22Rv1 (cell line): ENCODE data around the gene B3GNT4.

ENCODE experiments used
- H3K27ac ChIP-seq: fragments of 450-650 bp; 2 replicates; pipeline ENCODE4 v1.5.1; 2017
- CTCF ChIP-seq: fragments of 450-650 bp; IDR thresholded peaks from 2 replicates; pipeline ENCODE4 v1.5.1; 2017; ENCODE audit warnings: mild to moderate bottlenecking
- ZFX ChIP-seq: fragments of 450-650 bp; IDR thresholded peaks from 2 replicates; pipeline ENCODE4 v1.6.1; 2017; ENCODE audit warnings: antibody characterized with exemption, borderline replicate concordance

Gene B3GNT4

DNA sequence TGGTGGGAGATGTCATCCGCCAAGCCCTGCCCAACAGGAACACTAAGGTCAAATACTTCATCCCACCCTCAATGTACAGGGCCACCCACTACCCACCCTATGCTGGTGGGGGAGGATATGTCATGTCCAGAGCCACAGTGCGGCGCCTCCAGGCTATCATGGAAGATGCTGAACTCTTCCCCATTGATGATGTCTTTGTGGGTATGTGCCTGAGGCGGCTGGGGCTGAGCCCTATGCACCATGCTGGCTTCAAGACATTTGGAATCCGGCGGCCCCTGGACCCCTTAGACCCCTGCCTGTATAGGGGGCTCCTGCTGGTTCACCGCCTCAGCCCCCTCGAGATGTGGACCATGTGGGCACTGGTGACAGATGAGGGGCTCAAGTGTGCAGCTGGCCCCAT lies 3.5 kb downstream of the B3GNT4 start:
- no peak overlapping the region; the same call in 1 of the 2 replicates for H3K27ac ChIP-seq
- TF ChIP-seq ZFX (no peak), CTCF (no peak)

- TF ChIP-seq CTCF: no peak
- TF ChIP-seq ZFX: no peak
- no peak overlapping the region; the same call in 1 of the 2 replicates for H3K27ac ChIP-seq
These were observed 3.9 kb downstream of the B3GNT4 start for GRCh38 chr12:122207391-122207790.

DNA sequence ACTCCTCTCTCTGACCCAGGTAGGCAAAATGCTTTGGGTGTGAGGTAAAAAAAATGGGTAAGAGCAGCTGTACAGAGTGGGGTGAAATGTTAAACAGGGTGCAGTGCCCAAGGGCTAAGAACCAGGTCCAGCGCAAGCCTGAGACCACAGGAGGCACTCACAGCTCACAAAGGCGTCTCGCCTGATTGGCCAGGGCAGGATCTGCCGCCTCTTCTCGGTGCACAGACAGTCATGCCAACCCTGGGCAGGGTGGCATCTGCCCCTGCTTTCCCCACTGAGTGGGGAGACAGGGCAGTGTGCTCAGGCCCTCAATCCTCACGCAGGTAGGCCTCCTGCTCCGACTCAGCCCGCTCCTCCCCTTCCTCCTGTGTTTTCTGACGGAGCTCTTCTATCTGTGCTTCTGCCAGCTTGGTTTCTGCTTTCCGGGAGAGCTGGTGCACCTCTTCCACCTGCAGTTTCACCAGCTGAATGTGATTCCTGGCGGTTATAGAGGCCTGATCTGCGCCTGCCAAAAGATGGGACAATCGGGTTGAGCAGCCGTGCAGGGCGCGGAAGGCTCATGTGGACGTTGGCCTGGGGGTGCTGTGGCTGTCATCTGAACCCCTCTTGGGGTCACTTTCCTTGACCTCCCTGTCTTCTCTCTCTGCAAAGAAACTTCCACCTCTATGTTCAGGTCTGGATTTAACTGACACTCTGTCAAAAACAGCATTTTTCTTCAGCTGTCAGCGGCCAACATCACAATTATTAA lies 4.7 kb downstream of the B3GNT4 start:
- TF ChIP-seq CTCF (no peak), ZFX (no peak)
- peak overlapping the region; percentile 1; the same call in 1 of the 2 replicates for H3K27ac ChIP-seq

GRCh38 chr12:122215771-122216170 lies 12.3 kb downstream of the B3GNT4 start:
- TF ChIP-seq CTCF (peak; percentile 32), ZFX (no peak)

GRCh38 chr12:122216445-122216844 lies 12.9 kb downstream of the B3GNT4 start:
- TF ChIP-seq ZFX (no peak), CTCF (no peak)
- no peak overlapping the region for H3K27ac ChIP-seq

More at GRCh38 chr12:122215771-122216170, 12.3 kb downstream of the B3GNT4 start:
- no peak overlapping the region for H3K27ac ChIP-seq

DNA sequence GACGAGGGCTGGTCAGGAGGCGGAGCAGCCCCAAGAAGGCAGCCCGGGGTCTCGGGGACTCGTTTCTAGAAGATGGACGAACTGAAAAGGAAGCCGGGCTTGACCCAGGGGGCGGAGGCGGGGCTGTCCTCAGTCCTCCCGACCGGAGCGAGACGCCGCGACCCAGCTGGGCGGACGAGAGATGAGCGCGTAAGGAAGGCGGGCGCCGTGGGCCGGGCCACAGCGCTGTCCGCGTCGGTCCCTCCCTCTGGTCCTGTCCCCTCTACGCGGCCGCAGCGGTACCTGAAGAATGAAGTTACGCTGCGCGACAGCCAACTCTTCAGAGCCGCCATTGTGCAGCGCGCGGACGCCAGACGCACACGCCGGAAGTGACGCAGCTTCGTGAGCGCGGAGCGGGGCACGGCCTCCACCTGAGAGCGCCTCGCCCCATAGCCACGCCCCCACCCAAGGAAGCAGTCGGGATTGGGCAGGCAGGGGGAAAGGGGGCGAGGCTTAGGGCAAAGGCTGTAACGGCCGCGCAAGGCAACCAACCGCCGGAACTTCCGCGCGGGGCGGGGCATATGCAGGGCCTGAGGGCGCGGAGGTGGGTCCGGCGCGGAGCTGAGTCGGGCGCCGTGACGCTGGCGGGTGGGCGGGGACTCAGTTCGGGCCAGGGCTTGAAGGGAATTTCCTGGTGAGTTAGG lies 22.3 kb downstream of the B3GNT4 start, which contains the start of gene DIABLO:
TSS of gene DIABLO (minus strand) at position 370 of the 683 bp plus-strand sequence. CDS start at position 332, 38 bp downstream.
- H3K27ac ChIP-seq: peak within 1 kb of the TSS; percentile 95
- no peak for TF ChIP-seq ZFX
- TF ChIP-seq CTCF: no peak
